ENCODE data around the gene DLL3. TPM values are rescaled to one million over a fixed set of nuclear protein-coding genes. Genes with fewer than 3 reads are reported as not detected.

DLL3 gene
- total RNA-seq, 1 experiment from 2014 or later = 0.17 TPM

DNA sequence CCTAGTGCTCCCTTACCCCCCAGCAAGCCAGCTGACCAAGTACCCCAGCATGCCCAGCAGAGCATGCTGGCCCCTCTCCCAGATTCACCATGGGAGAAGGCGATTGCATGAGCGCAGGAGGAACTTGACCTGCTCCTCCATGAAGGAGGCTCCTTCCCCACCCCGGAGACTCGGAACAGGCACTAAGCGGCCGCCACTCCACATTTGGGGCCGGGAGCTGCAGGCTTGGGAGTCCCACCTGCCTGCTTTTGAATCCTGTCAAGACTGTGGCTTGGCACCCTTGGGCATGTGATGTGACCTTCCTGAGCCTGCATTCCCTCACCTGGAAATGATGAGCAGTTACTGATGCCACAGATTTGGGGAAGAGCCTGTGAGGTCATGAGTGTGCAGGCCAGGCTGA lies 30.8 kb upstream of the DLL3 start:
- Histone ChIP-seq H4K20me1 (ENCODE audit: insufficient read depth) (no peaks in the 10 kb centered on the region), H3K79me2 (ENCODE audit: insufficient read depth, low read length) (peaks cover 21% of the 10 kb centered on the region; the same call in 1 of the 2 replicates), H3K9me3 (ENCODE audit: control insufficient read depth in 1 of 2, insufficient read depth in 1 of 2, low read depth in 1 of 2, low read length in 2 of 2) (no peaks in the 10 kb centered on the region), H2AFZ (ENCODE audit: low read depth, low read length, poor library complexity, severe bottlenecking) (no peak overlapping the region), H3K9me2 (ENCODE audit: insufficient read depth) (no peaks in the 10 kb centered on the region), H3K27me3 (ENCODE audit: insufficient read depth, low read length) (no peaks in the 10 kb centered on the region), H3K4me1 (ENCODE audit: control insufficient read depth in 1 of 2, insufficient read depth in 2 of 2, low read length in 2 of 2) (no peaks in the 10 kb centered on the region), H3K36me3 (ENCODE audit: control insufficient read depth in 1 of 2, insufficient read depth in 2 of 2, low read length in 2 of 2) (peaks cover 51 to 76% of the 10 kb centered on the region in 2 experiments), H3K4me3 (replicated peaks in 1 of 2; ENCODE audit: low read depth in 1 of 2, low read length in 2 of 2) (no peak overlapping the region), H3K27ac (ENCODE audit: low read depth, low read length) (no peak overlapping the region), H3K4me2 (ENCODE audit: low read length) (no peak overlapping the region), H3K9ac (ENCODE audit: low read length) (no peak overlapping the region)
- RAD21 ChIA-PET (ENCODE audit: low non-redundant PET in 1 of 2, low total read pairs in 2 of 2, uncharacterized antibody in 2 of 2, unreplicated experiment in 2 of 2) = no interaction called here
- BruUV-seq (replicated peaks) = no TSS peak
- CTCF ChIA-PET = no interaction called here
- intact Hi-C loops (cut with micrococcal nuclease) = no loop called here
- DNase-seq (ENCODE audit: low read depth, low spot score) (no peak), ATAC-seq (no peak)
- TF ChIP-seq POLR2AphosphoS5 (IDR thresholded peaks at IDR 0.05; ENCODE audit: low read depth, low read length) = no peak
- no peak for TF ChIP-seq EGR1 (IDR thresholded peaks at IDR 0.05; ENCODE audit: low read depth)
- no peak for TF ChIP-seq SP1 (IDR thresholded peaks at IDR 0.05; ENCODE audit: low read depth)
- no peak for TF ChIP-seq POLR2A (IDR thresholded peaks at IDR 0.05; ENCODE audit: borderline replicate concordance, extremely low read depth, insufficient read depth, insufficient read length)
- TF ChIP-seq YY1 (IDR thresholded peaks at IDR 0.05; ENCODE audit: extremely low read depth, insufficient replicate concordance, low read depth, low read length) = no peak
- TF ChIP-seq FOSL1 (IDR thresholded peaks at IDR 0.05; ENCODE audit: low read depth) = no peak
- TF ChIP-seq EZH2phosphoT487 (IDR thresholded peaks at IDR 0.05; ENCODE audit: borderline replicate concordance) = no peak
- TF ChIP-seq CBX3 (IDR thresholded peaks at IDR 0.05; ENCODE audit: low read depth) = no peak
- TF ChIP-seq EZH2 (IDR thresholded peaks at IDR 0.05) = no peak
- TF ChIP-seq SRF (IDR thresholded peaks at IDR 0.05; ENCODE audit: low read depth) = no peak
- TF ChIP-seq RAD21 (IDR thresholded peaks at IDR 0.05; ENCODE audit: low read depth) = no peak
- TF ChIP-seq SIN3A (IDR thresholded peaks at IDR 0.05; ENCODE audit: low read depth) = no peak
- TF ChIP-seq TCF7L2 (IDR thresholded peaks at IDR 0.05; ENCODE audit: borderline replicate concordance, extremely low read depth, insufficient read depth, insufficient read length) = no peak
- POLR2A ChIA-PET = no interaction called here

- no peaks in the 10 kb centered on the region for H3K9me2 ChIP-seq (ENCODE audit: insufficient read depth)
- H4K20me1 ChIP-seq (ENCODE audit: insufficient read depth) = no peaks in the 10 kb centered on the region
- no peak overlapping the region for H3K9ac ChIP-seq (ENCODE audit: low read length)
- CTCF ChIA-PET = no interaction called here
- no peak overlapping the region for H2AFZ ChIP-seq (ENCODE audit: low read depth, low read length, poor library complexity, severe bottlenecking)
- no peak overlapping the region for H3K4me2 ChIP-seq (ENCODE audit: low read length)
- no TSS peak for BruUV-seq (replicated peaks)
- no peak overlapping the region for H3K4me3 ChIP-seq (replicated peaks in 1 of 2; ENCODE audit: low read depth in 1 of 2, low read length in 2 of 2)
- DNase-seq (ENCODE audit: low read depth, low spot score) (no peak), ATAC-seq (no peak)
- no peaks in the 10 kb centered on the region for H3K27me3 ChIP-seq (ENCODE audit: insufficient read depth, low read length)
- peaks cover 16% of the 10 kb centered on the region; the same call in 1 of the 2 replicates for H3K79me2 ChIP-seq (ENCODE audit: insufficient read depth, low read length)
- H3K9me3 ChIP-seq (ENCODE audit: control insufficient read depth in 1 of 2, insufficient read depth in 1 of 2, low read depth in 1 of 2, low read length in 2 of 2) = no peaks in the 10 kb centered on the region
- H3K27ac ChIP-seq (ENCODE audit: low read depth, low read length) = no peak overlapping the region
- RAD21 ChIA-PET (ENCODE audit: low non-redundant PET in 1 of 2, low total read pairs in 2 of 2, uncharacterized antibody in 2 of 2, unreplicated experiment in 2 of 2) = no interaction called here
- peaks cover 57 to 78% of the 10 kb centered on the region in 2 experiments for H3K36me3 ChIP-seq (ENCODE audit: control insufficient read depth in 1 of 2, insufficient read depth in 2 of 2, low read length in 2 of 2)
- no peaks in the 10 kb centered on the region for H3K4me1 ChIP-seq (ENCODE audit: control insufficient read depth in 1 of 2, insufficient read depth in 2 of 2, low read length in 2 of 2)
- intact Hi-C loops (cut with micrococcal nuclease) = no loop called here
- POLR2A ChIA-PET = no interaction called here
- TF ChIP-seq SIN3A (IDR thresholded peaks at IDR 0.05; ENCODE audit: low read depth) (no peak), REST (IDR thresholded peaks at IDR 0.05; ENCODE audit: low read depth) (no peak), YY1 (IDR thresholded peaks at IDR 0.05; ENCODE audit: extremely low read depth, insufficient replicate concordance, low read depth, low read length) (no peak), CTCF (IDR thresholded peaks at IDR 0.05 in 2 of 3, conservative IDR thresholded peaks at IDR 0.05 in 1 of 3; ENCODE audit: borderline replicate concordance in 1 of 3, insufficient read depth in 1 of 3, low read depth in 2 of 3, low read length in 2 of 3) (no peak), POLR2AphosphoS5 (IDR thresholded peaks at IDR 0.05; ENCODE audit: low read depth, low read length) (no peak), FOSL1 (IDR thresholded peaks at IDR 0.05; ENCODE audit: low read depth) (no peak), SP1 (IDR thresholded peaks at IDR 0.05; ENCODE audit: low read depth) (no peak)
- TF ChIP-seq, protein P1, sequence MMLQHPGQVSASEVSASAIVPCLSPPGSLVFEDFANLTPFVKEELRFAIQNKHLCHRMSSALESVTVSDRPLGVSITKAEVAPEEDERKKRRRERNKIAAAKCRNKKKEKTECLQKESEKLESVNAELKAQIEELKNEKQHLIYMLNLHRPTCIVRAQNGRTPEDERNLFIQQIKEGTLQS (IDR thresholded peaks at IDR 0.05) = no peak
Measured at GRCh38 chr19:39469036-39469435, 29.7 kb upstream of the DLL3 start.

Measured in HCT116 (cell line).